NCI-H2081 treated with DMSO at 0.1 percent for 48 hours (cell line): ENCODE results near the gene SPPL2A.
"Not testable (repeated sequence)": the region's sequence is repeated elsewhere in the genome, so short reads cannot be mapped to it uniquely, and the experiment has no call there.

Experiments used
- DNase-seq: peaks from one replicate; lab custom pipeline; 2025; lab: John Stamatoyannopoulos, UW

Gene SPPL2A

GRCh38 chr15:50765195-50765967, at the start of gene SPPL2A:
Gene SPPL2A, minus strand, starts transcription at chr15:50765706. Its CDS starts 173 bp downstream, at chr15:50765533.
- no peak for DNase-seq

DNA sequence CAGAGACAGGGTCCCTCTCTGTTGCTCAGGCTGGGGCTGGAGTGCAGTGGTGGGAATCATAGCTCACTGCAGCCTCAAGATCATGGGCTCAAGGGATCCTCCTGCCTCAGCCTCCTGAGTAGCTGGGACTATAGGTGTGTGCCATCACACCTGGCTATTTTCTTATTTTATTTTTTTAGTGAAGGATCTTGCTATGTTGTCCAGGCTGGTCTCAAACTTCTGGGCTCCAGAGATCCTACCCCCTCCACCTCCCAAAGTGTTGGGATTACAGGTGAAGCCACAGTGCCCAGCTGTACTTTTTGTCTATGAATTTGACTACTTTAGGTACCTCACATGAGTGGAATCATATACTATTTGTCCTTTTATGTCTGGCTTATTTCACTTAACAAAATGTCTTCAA, 49.1 kb upstream of the SPPL2A start:
- DNase-seq = no peak

- no peak for DNase-seq
Observed at GRCh38 chr15:50813865-50814264, 48.4 kb upstream of the SPPL2A start.

DNA sequence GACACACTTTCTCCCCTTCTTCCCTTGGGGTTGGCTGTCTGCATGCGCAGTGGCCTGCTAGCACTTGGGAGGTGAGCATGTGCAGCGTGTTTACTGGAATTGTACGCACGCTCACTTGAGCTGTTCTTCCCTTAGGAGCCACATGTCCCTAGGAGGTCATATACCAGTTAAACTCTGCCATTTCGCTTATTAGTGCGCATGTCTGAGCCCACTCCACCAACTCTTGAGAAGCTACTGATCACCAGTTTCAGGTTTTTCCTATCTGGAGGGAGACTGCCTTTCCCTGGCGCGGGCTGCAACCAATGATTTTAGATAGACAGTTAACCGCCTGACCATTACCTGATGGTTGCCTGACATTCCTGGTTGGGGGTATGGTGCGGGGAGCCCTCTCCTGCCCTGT, 47.6 kb upstream of the SPPL2A start:
- DNase-seq = no peak

DNA sequence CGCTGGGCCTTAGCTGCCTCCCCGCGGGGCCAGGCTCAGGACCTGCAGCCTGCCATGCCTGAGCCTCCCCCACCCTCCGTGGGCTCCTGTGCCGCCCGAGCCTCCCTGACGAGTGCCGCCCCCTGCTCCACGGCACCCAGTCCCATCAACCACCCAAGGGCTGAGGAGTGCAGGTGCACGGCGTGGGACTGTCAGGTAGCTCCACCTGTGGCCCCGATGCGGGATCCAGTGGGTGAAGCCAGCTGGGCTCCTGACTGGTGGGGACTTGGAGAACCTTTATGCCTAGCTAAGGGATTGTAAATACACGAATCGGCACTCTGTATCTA, 46.6 kb upstream of the SPPL2A start:
- not testable (repeated sequence) for DNase-seq

DNA sequence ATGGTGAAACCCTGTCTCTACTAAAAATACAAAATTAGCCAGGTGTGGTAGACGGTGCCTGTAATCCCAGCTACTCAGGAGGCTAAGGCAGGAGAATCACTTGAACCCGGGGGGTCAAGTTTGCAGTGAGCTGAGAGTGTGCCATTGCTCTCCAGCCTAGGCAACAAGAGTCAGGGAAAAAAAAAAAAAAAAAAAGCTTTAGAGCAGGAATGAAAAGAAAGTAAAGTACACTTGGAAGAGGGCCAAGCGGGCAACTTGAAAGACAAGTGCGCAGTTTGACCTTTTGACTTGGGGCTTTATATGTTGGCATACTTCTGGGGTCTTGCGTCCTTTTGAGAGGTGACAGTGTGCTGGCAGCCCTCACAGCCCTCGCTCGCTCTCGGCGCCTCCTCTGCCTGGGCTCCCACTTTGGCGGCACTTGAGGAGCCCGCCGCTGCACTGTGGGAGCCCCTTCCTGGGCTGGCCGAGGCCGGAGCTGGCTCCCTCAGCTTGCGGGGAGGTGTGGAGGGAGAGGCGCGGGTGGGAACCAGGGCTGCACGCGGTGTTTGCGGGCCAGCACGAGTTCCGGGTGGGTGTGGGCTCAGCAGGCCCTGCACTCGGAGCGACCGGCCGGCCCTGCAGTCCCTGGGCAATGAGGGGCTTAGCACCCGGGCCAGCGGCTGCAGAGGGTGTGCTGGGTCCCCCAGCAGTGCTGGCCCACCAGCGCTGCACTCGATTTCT, 46.1 kb upstream of the SPPL2A start:
- not testable (repeated sequence) for DNase-seq

DNA sequence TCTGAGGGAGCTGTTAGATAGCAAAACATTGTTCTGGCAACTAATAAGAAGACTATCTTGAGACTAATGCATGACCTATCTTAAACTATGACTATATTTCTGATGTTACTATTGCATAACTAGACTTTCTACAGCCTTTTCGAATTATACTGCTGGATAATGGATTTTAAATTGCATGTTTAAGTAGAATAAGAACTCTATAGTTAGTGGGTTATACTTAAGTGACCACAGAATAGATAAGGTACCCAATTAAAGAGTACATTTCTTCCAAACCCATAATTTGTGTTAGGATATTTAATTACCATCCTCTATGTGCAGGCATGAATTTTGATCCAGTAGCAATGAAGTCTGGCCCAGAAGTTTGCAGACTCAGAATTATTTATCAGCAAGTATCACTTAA, 44.6 kb upstream of the SPPL2A start:
- no peak for DNase-seq

DNA sequence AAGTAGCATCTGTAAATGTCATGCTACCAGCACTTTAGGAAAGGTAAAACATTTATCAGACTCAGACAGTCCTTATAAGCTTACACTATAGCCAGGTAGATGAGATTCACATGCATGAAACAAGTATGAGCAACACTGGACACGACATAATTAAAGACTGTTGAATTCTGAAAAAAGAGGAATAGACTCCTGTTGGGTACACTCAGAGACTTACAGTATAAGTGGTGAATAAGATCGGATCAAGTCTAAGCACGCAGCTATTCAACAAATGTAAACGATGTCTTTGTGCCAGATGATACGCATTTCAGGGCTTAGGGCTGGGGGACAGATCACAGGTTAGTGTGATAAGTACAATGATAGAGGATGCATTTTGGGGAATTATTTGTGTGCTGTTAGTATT, 43.2 kb upstream of the SPPL2A start:
- no peak for DNase-seq

DNA sequence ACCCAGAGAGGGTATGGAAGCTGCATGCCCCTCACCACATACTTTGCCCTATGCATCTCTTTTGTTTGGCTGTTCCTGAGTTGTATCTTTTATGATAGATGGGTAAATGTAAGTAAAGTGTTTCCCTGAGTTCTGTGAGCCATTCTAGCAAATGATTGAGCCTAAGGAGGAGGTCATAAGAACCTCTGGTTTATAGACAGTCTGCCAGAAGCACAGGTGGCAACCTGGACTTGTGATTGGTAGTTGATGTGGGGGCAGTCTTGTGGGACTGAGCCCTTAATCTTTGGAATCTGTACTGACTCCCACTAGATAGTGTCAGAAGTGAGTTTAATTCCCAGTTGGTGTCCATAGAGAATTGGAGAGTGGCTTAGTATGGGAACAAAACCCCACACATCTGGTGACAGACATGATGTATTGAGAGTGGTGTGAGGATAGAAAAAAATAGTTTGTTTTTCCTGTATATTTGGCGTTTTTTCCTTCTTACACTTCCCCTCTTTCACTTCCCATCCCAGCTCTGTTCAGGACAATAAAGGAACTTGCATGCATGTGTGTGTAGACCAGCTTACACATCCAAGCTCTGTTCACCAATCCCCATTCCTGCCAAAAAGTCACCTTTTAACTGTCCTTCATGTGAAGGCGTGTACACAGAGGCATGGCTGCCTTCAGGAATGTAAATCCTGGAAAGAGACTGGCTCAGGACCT, 38.1 kb upstream of the SPPL2A start:
- DNase-seq = no peak

GRCh38 chr15:50800715-50801114, 35.2 kb upstream of the SPPL2A start:
- DNase-seq = no peak

DNA sequence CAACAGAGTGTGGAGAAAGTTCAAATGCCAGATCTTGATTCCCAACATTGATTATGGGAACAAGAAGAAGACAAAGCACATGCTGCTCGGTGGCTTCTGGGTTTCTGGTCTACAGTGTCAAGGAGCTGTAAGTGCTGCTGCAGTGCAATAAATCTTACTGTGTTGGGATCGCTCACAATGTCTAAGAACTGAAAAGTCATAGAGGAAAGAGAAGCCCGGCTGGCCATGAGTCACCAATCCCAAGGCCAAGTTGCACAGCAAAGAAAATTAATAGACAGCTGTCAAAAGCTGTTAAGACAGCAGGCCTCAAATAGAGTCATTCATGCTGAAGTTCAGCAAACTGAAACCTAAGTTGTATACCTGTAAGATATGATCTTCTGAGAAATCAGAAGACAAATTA, 33.2 kb upstream of the SPPL2A start:
- DNase-seq = no peak

GRCh38 chr15:50797926-50798325, 32.4 kb upstream of the SPPL2A start:
- no peak for DNase-seq

DNA sequence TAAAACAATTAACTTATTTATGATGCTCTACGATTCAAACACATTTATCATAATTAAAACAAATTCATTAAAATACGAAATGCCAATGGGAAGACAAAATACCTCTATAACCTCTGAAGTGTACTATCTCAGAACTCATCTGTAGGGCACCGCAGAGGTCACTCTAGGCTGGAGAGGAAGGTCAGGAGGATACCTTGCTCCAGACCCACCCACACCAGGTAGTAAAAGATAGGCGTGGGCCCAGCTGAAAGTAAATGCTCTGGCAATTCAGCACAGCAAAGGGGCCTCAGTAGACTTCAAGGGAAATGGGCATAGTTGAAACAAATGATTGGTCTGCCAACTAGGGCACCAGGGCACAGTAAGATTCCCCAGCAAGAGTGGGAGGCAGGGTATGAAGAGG, 26.0 kb upstream of the SPPL2A start:
- DNase-seq = no peak

- no peak for DNase-seq
Observed at GRCh38 chr15:50790778-50791453, 25.4 kb upstream of the SPPL2A start.

- no peak for DNase-seq
Observed at GRCh38 chr15:50786871-50787270, 21.4 kb upstream of the SPPL2A start.

GRCh38 chr15:50786438-50786837, 20.9 kb upstream of the SPPL2A start:
- no peak for DNase-seq

DNA sequence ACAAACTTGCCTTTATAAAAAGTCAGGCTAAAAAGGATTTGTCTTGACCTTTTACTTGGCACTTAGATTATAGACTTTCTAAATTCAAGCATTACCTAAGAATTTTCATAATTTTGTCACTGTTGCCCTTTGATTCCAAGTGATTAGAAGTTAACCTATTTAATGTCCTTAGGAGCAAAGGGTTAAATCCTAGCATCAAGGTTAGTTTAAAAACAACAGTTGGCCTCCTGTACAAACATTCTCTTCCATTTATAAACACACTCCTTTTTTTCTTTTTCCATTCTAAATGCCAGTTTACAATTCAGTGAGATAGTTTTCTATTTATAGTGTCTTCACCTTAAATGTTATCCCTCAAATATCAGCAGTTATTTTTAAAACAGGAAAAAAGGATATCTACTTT, 18.4 kb upstream of the SPPL2A start:
- DNase-seq = no peak

GRCh38 chr15:50783411-50783810, 17.9 kb upstream of the SPPL2A start:
- no peak for DNase-seq

DNA sequence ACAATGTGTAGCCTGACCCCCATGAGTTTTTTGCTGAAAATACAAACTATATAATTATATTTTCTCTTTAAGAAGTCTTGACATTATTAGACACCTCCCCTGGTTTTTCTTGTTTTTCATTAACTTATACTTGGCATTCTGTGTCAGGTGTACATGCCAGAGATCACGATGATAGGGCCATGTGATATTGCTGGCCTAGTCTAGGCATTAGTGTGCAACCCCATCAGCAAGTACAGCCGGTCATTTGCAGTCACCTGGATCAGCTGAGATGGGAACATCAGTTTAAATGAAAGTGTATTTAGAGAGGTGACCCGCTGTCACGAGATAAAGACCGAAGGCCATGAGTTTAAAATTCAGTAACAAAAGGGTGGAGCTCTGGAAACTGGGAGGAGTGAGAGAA, 12.6 kb upstream of the SPPL2A start:
- DNase-seq = no peak

GRCh38 chr15:50777042-50777441, 11.5 kb upstream of the SPPL2A start:
- no peak for DNase-seq

GRCh38 chr15:50774450-50774849, 8.9 kb upstream of the SPPL2A start:
- DNase-seq = no peak

GRCh38 chr15:50773389-50773788, 7.9 kb upstream of the SPPL2A start:
- no peak for DNase-seq
